Astrocyte of the spinal cord (primary cell): ENCODE results near the gene RANBP17.

Experiments
- DNase-seq: peaks from one replicate; pipeline ENCODE4 v3.0.0; 2011; ENCODE audit warnings: low read depth, low spot score
- H3K4me3 ChIP-seq: 2 replicates; pipeline ENCODE4 v1.5.1; 2011; ENCODE audit warnings: low read depth, mild to moderate bottlenecking, low read length, moderate library complexity
- CTCF ChIP-seq: IDR thresholded peaks from 2 replicates; pipeline ENCODE4 v1.5.1; 2012; ENCODE audit warnings: low read depth, mild to moderate bottlenecking, low read length, inconsistent platforms
- in situ Hi-C: cut with HindIII; loops from 2 replicates; pipeline ENCODE4 v1.10.0; 2017; ENCODE audit warnings: low sequenced_read_pairs

RANBP17 gene

GRCh38 chr5:171261361-171261760, 399.5 kb downstream of the RANBP17 start:
- DNase-seq: no peak
- in situ Hi-C loops: no loop called here
- no peak for TF ChIP-seq CTCF
- H3K4me3 ChIP-seq: no peak overlapping the region

- DNase-seq: no peak
- no peak for TF ChIP-seq CTCF
- H3K4me3 ChIP-seq: no peak overlapping the region
- in situ Hi-C loops: no loop called here
These were observed 400.1 kb downstream of the RANBP17 start for GRCh38 chr5:171261904-171262303.

GRCh38 chr5:171263181-171263580, 401.4 kb downstream of the RANBP17 start:
- in situ Hi-C loops: no loop called here
- DNase-seq: no peak

GRCh38 chr5:171264843-171265242, 403.0 kb downstream of the RANBP17 start:
- H3K4me3 ChIP-seq: no peak overlapping the region
- TF ChIP-seq CTCF: no peak
- in situ Hi-C loops: no loop called here
- DNase-seq: no peak

More at GRCh38 chr5:171263181-171263580, 401.4 kb downstream of the RANBP17 start:
- no peak for TF ChIP-seq CTCF
- no peak overlapping the region for H3K4me3 ChIP-seq

- no peak for TF ChIP-seq CTCF
- no peak overlapping the region for H3K4me3 ChIP-seq
- in situ Hi-C loops: no loop called here
- DNase-seq: no peak
These were observed 407.1 kb downstream of the RANBP17 start for GRCh38 chr5:171268700-171269620.

GRCh38 chr5:171269717-171270116, 407.9 kb downstream of the RANBP17 start:
- no peak overlapping the region for H3K4me3 ChIP-seq
- no peak for TF ChIP-seq CTCF
- in situ Hi-C loops: no loop called here
- no peak for DNase-seq
